Thoracic aorta (tissue), 2 donors: ENCODE data around the gene MED8. TPM values are rescaled to one million over a fixed set of nuclear protein-coding genes. Genes with fewer than 3 reads are reported as not detected.

ENCODE experiments used
- ATAC-seq: fragments of 150-250 bp; one replicate; pipeline ENCODE4 v1.8.0; 2017; ENCODE audit warnings: low read depth; ENCODE audit not compliant: insufficient number of reproducible peaks, low FRiP score
- DNase-seq: peaks from one replicate; pipeline ENCODE4 v3.0.0-alpha.2; 2020; ENCODE audit warnings: low spot score
- H3K27ac ChIP-seq, 2 donors: fragments of 200-600 bp; sonication (generic); 1 replicate in 1 of 2; 2 replicates in 1 of 2; pipeline ENCODE4 v1.5.1; 2016; ENCODE audit warnings: mild to moderate bottlenecking in 2 of 2, moderate library complexity in 2 of 2
- H3K27me3 ChIP-seq: fragments of 200-600 bp; sonication (generic); replicated peaks from 2 replicates; pipeline ENCODE4 v1.6.0; 2016; ENCODE audit warnings: mild to moderate bottlenecking; ENCODE audit not compliant: insufficient read depth
- H3K36me3 ChIP-seq: fragments of 200-600 bp; sonication (generic); one replicate; pipeline ENCODE4 v1.5.1; 2016
- H3K4me1 ChIP-seq, 2 donors: fragments of 200-600 bp; sonication (generic); 1 replicate in 1 of 2; 2 replicates in 1 of 2; pipeline versions ENCODE4 v1.5.1 to v1.6.0; 2016; ENCODE audit warnings: low read depth in 2 of 2, mild to moderate bottlenecking in 1 of 2; ENCODE audit not compliant: control insufficient read depth in 1 of 2
- H3K4me3 ChIP-seq: fragments of 200-600 bp; sonication (generic); 2 replicates; pipeline ENCODE4 v1.5.1; 2016; ENCODE audit warnings: mild to moderate bottlenecking
- H3K9me3 ChIP-seq: fragments of 200-600 bp; sonication (generic); 2 replicates; pipeline ENCODE4 v1.5.1; 2016
- total RNA-seq, 2 donors: library from RNA; depleted of rRNA; stranded (reverse); fragments of >200 nt; gene quantifications; one replicate each; pipeline versions ENCODE4 v1.1.0 to v1.2.3, GENCODE V29; 2016
- TF ChIP-seq, protein P1 (sequence below): fragments of 200-600 bp; sonication (generic); IDR thresholded peaks from one replicate; pipeline ENCODE4 v1.5.1; 2019; ENCODE audit warnings: antibody characterized with exemption

Gene MED8
- total RNA-seq, 2 donors from 2014 or later = 33.8 to 52.7 TPM

DNA sequence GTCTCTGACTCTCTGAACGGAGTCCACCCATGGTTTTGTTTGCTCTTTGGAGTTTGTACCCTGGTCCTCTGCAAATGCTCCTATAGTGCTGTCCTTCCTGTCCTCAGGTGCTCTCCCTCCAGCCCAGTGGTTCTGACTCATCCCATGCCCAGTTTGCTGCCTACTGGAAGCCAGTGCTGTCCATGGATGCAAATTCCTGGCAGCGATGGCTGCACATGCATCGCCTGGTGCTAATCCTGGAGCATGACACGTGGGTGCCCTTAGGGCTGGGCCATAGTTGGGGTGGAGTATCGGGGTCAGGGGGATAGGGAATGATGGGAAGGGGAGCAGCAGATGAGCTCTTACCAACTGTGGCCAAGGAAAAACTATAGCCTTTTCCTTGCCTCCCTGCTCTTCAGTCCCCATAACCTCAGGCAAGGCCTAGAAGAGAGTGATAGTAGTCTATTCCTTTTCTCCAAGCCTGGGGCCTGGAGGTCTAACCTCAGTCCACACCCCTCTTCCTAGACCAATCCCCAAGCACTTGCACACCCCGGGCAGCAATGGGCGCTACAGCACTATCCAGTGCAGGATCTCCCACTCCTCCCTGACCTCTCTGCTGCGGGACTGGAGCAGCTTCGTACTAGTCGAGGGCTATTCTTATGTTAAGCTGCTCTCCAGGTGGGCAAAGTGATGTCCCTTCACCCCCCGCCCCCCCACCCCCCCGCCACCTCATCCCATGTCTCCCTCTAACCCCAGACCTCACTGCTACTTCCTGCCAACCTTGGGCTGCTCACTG lies 32.6 kb upstream of the MED8 start:
- Histone ChIP-seq H3K9me3 (no peaks in the 10 kb centered on the region), H3K27me3 (no peaks in the 10 kb centered on the region), H3K36me3 (peaks cover 82% of the 10 kb centered on the region), H3K4me3 (no peak overlapping the region), H3K27ac (no peak overlapping the region), H3K4me1 (no peaks in the 10 kb centered on the region)
- TF ChIP-seq, protein P1, sequence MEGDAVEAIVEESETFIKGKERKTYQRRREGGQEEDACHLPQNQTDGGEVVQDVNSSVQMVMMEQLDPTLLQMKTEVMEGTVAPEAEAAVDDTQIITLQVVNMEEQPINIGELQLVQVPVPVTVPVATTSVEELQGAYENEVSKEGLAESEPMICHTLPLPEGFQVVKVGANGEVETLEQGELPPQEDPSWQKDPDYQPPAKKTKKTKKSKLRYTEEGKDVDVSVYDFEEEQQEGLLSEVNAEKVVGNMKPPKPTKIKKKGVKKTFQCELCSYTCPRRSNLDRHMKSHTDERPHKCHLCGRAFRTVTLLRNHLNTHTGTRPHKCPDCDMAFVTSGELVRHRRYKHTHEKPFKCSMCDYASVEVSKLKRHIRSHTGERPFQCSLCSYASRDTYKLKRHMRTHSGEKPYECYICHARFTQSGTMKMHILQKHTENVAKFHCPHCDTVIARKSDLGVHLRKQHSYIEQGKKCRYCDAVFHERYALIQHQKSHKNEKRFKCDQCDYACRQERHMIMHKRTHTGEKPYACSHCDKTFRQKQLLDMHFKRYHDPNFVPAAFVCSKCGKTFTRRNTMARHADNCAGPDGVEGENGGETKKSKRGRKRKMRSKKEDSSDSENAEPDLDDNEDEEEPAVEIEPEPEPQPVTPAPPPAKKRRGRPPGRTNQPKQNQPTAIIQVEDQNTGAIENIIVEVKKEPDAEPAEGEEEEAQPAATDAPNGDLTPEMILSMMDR = no peak
- no peak for DNase-seq
- no peak for ATAC-seq

DNA sequence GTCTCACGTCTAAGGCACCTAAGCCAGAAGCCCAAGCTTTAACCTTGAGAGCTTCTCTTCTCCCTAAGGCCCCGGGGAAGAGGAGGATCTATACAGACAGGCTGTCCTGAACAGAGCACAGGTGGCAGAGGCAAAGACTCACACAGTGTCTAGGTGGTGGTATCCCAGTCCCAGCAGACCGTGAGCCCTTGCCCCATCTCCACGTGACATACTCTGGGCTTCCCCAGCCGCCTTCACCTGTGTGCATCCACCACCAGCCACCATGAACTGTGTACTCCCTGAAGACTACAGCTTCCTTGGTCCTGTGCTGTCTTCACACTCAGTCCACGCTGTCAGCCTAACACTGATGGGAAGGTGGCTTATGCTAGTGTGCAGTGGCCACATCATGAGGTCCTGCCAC lies 31.8 kb upstream of the MED8 start:
- Histone ChIP-seq H3K27ac (no peak overlapping the region), H3K4me1 (no peaks in the 10 kb centered on the region), H3K9me3 (no peaks in the 10 kb centered on the region), H3K27me3 (no peaks in the 10 kb centered on the region), H3K4me3 (no peak overlapping the region), H3K36me3 (peaks cover 76% of the 10 kb centered on the region)
- DNase-seq (no peak), ATAC-seq (no peak)
- TF ChIP-seq, protein P1 = no peak

DNA sequence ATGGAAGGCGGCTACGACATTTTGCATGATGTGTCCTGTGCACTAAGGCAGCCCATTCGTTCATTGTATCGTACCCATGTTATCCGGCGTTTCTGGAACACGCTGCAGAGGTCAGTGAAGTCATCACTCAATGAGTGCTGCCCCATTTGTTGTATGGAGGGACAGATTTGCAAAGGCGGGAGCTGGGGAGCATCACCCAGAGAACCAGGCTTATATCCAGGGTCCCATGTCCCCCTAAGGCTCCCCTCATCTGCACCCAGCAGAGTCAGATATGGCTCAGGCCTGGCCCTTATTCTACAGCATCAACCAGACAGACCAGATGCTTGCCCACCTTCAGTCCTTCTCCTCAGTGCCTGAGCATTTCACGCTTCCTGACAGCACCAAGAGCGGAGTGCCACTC lies 31.3 kb upstream of the MED8 start:
- DNase-seq (no peak), ATAC-seq (no peak)
- Histone ChIP-seq H3K36me3 (peaks cover 76% of the 10 kb centered on the region), H3K27ac (no peak overlapping the region), H3K27me3 (no peaks in the 10 kb centered on the region), H3K4me3 (no peak overlapping the region), H3K4me1 (no peaks in the 10 kb centered on the region), H3K9me3 (no peaks in the 10 kb centered on the region)
- TF ChIP-seq, protein P1 = no peak

DNA sequence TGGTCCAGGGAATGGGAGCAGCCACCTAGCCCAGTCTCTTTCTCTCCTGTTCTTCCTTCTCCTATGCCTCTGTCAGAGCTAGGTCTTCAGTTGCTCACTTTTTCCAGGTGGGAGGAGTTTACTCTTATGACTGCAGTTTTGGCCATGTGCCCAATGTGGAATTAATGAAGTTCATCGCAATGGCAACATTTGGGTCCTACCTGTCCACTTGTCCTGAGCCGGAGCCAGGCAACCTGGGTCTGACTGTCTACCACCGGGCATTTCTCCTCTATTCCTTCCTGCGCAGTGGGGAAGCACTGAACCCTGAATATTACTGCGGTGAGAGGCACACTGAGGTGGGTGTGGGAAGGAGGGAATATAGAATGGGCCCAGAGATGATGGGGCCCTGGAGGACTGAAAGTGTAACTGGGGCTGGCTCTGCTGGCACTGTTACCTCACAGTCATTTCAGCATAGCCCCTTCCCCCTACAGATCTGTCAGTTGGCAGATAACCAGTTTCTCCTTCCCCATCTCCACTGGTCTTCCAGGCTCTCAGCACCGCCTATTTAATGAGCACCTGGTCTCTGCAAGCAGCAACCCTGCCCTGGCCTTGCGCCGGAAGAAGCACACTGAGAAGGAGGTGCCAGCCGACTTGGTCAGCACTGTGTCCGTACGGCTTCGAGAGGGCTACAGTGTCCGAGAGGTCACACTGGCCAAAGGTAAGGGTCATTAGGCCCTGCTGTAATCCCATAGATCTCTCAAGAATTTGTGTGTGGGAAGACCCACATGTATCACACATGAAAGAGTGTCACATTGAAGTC lies 30.2 kb upstream of the MED8 start:
- no peak overlapping the region for H3K4me3 ChIP-seq
- peaks cover 72% of the 10 kb centered on the region for H3K36me3 ChIP-seq
- TF ChIP-seq, protein P1 = no peak
- no peaks in the 10 kb centered on the region for H3K27me3 ChIP-seq
- DNase-seq (no peak), ATAC-seq (no peak)
- H3K9me3 ChIP-seq = no peaks in the 10 kb centered on the region
- H3K27ac ChIP-seq = no peak overlapping the region
- no peaks in the 10 kb centered on the region for H3K4me1 ChIP-seq

DNA sequence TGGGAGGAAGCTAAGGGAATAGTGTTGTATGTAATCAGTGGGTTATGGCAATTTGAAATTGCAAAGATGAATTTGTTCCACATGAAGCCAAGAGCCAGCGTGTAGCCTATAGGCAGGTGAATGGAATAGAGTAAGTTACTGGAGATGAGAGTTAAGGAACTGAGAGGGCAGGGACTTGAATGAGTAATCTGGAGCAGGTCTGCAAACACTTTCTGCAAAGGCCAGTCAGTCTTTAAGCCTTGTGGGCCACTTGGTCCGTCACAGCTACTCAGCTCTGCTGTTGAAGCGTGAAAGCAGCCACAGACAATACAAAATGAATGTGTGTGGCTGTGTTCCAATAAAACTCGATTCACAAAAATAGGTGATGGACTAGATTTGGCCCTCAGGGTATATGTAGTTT lies 29.3 kb upstream of the MED8 start:
- no peaks in the 10 kb centered on the region for H3K9me3 ChIP-seq
- H3K4me3 ChIP-seq = no peak overlapping the region
- no peak for ATAC-seq
- no peaks in the 10 kb centered on the region for H3K27me3 ChIP-seq
- H3K36me3 ChIP-seq = peaks cover 63% of the 10 kb centered on the region
- H3K4me1 ChIP-seq = no peaks in the 10 kb centered on the region
- no peak overlapping the region for H3K27ac ChIP-seq
- no peak for DNase-seq
- TF ChIP-seq, protein P1 = no peak
